ENCODE data around the gene MICAL3.

GRCh38 chr22:18070041-18070440 lies 45.7 kb upstream of the MICAL3 start:
- TF ChIP-seq TSHZ2 (CRISPR knock-in tag; IDR thresholded peaks at IDR 0.05): no peak
- no peak for TF ChIP-seq ZNF8 (CRISPR knock-in tag; IDR thresholded peaks at IDR 0.05)
- TF ChIP-seq SNAI2 (CRISPR knock-in tag; IDR thresholded peaks at IDR 0.05): no peak
- TF ChIP-seq PATZ1 (CRISPR knock-in tag; IDR thresholded peaks at IDR 0.05; ENCODE audit: borderline replicate concordance): no peak
- TF ChIP-seq ZFP30 (CRISPR knock-in tag; IDR thresholded peaks at IDR 0.05): no peak
- no peak for TF ChIP-seq ZC3H10 (CRISPR knock-in tag; IDR thresholded peaks at IDR 0.05)
